H1 (cell line): ENCODE results near the gene EMX2. TPM values are rescaled to one million over a fixed set of nuclear protein-coding genes. Genes with fewer than 3 reads are reported as not detected.

Experiments
- EGR1 ChIP-seq: IDR thresholded peaks from 2 replicates; pipeline ENCODE4 v1.6.1; 2011; ENCODE audit warnings: low read depth, low read length, borderline replicate concordance
- KDM5A ChIP-seq: fragments of 200-600 bp; IDR thresholded peaks from 2 replicates; pipeline ENCODE4 v1.7.1; 2012; ENCODE audit warnings: mild to moderate bottlenecking, low read length, inconsistent platforms, mixed read lengths
- SUZ12 ChIP-seq: fragments of 200-600 bp; sonication (generic); IDR thresholded peaks from 2 replicates; pipeline ENCODE4 v1.6.1; 2012; ENCODE audit warnings: mild to moderate bottlenecking, inconsistent platforms, low read length, moderate library complexity, mixed read lengths
- polyA plus RNA-seq, 7 experiments: library from polyadenylated mRNA; depleted of rRNA in 3 of 7; stranded (reverse) in 5 of 7; unstranded in 2 of 7; fragments of >200 nt in 5 of 7; fragments of 200-250 nt in 2 of 7; gene quantifications; 1 replicate in 5 of 7; 2 replicates in 1 of 7; 4 replicates in 1 of 7; pipeline versions ENCODE4 v1.2.1 to v1.2.3, GENCODE V29; 2011 to 2013; ENCODE audit warnings: missing spikeins in 2 of 7, mixed read lengths in 2 of 7
- total RNA-seq: library from RNA; stranded (reverse); fragmentation: NEBNext Ultra II Directional; extraction: Animal tissue kit (Norgen Biotek cat#: 25700); gene quantifications from 2 replicates; pipeline ENCODE4 v1.2.1, GENCODE V29; 2021

The EMX2 gene
- total and polyA plus RNA-seq, 2 of the 8 experiments (the other 6 are each of a cell fraction or from before 2014, with no cell fraction given): not detected

- TF ChIP-seq KDM5A (no peak), EGR1 (peak; percentile 46), SUZ12 (peak; percentile 96)
These were observed 2.8 kb downstream of the EMX2 start (continued) for GRCh38 chr10:117545141-117546019.
